H9 (cell line): ENCODE measurements around the gene MRTFA. TPM values are rescaled to one million over a fixed set of nuclear protein-coding genes. Genes with fewer than 3 reads are reported as not detected.

ENCODE experiments used
- DNase-seq: peaks from one replicate; pipeline ENCODE4 v3.0.0-alpha.2; 2017
- H2AFZ ChIP-seq: one replicate; pipeline ENCODE4 v1.6.1; 2013; ENCODE audit warnings: mild to moderate bottlenecking, low read length, control low read depth, moderate library complexity
- H2AK5ac ChIP-seq: 2 replicates; pipeline ENCODE4 v1.6.1; 2013; ENCODE audit warnings: low read length, control low read depth, mixed read lengths; ENCODE audit not compliant: insufficient read length
- H2BK120ac ChIP-seq: one replicate; pipeline ENCODE4 v1.6.1; 2013; ENCODE audit warnings: low read depth, mild to moderate bottlenecking, low read length, control low read depth, inconsistent platforms; ENCODE audit not compliant: poor library complexity, severe bottlenecking
- H2BK12ac ChIP-seq: 2 replicates; pipeline ENCODE4 v1.6.1; 2013; ENCODE audit warnings: low read length, control low read depth, mixed read lengths, low read depth; ENCODE audit not compliant: insufficient read length
- H2BK15ac ChIP-seq: 2 replicates; pipeline ENCODE4 v1.6.1; 2013; ENCODE audit warnings: low read depth, low read length, control low read depth
- H2BK20ac ChIP-seq: one replicate; pipeline ENCODE4 v1.6.1; 2013; ENCODE audit warnings: low read depth, mild to moderate bottlenecking, low read length, control low read depth, inconsistent platforms; ENCODE audit not compliant: poor library complexity, severe bottlenecking
- H2BK5ac ChIP-seq: 2 replicates; pipeline ENCODE4 v1.6.1; 2013; ENCODE audit warnings: low read length, control low read depth, mixed read lengths; ENCODE audit not compliant: insufficient read length
- H3K14ac ChIP-seq: 2 replicates; pipeline ENCODE4 v1.6.1; 2013; ENCODE audit warnings: low read length, control low read depth; ENCODE audit not compliant: insufficient read depth
- H3K18ac ChIP-seq: 2 replicates; pipeline ENCODE4 v1.6.1; 2013; ENCODE audit warnings: low read depth, mild to moderate bottlenecking, mixed read lengths, low read length, control low read depth; ENCODE audit not compliant: insufficient read length
- H3K23ac ChIP-seq: 2 replicates; pipeline ENCODE4 v1.6.1; 2013; ENCODE audit warnings: low read length, control low read depth, mixed read lengths, low read depth; ENCODE audit not compliant: insufficient read length
- H3K23me2 ChIP-seq: 2 replicates; pipeline ENCODE4 v1.6.1; 2013; ENCODE audit warnings: low read depth, mild to moderate bottlenecking, mixed read lengths, low read length, control low read depth; ENCODE audit not compliant: insufficient read length, poor library complexity, severe bottlenecking
- H3K27ac ChIP-seq: 2 replicates; pipeline ENCODE4 v1.5.1; 2013; ENCODE audit warnings: low read length, control low read depth, mixed read lengths, low read depth; ENCODE audit not compliant: insufficient read length
- H3K27me3 ChIP-seq: 2 replicates; pipeline ENCODE4 v1.6.1; 2013; ENCODE audit warnings: low read length, control low read depth, inconsistent platforms; ENCODE audit not compliant: insufficient read depth
- H3K4ac ChIP-seq: 2 replicates; pipeline ENCODE4 v1.6.1; 2013; ENCODE audit warnings: low read depth, mild to moderate bottlenecking, control low read depth, inconsistent platforms, low read length, moderate library complexity
- H3K4me1 ChIP-seq: 2 replicates; pipeline ENCODE4 v1.6.1; 2013; ENCODE audit warnings: low read length, control low read depth, inconsistent platforms; ENCODE audit not compliant: insufficient read depth
- H3K4me2 ChIP-seq: 2 replicates; pipeline ENCODE4 v1.6.1; 2013; ENCODE audit warnings: low read length, control low read depth, mixed read lengths; ENCODE audit not compliant: insufficient read length, insufficient read depth
- H3K56ac ChIP-seq: 2 replicates; pipeline ENCODE4 v1.6.1; 2013; ENCODE audit warnings: low read depth, mild to moderate bottlenecking, mixed read lengths, low read length, control low read depth; ENCODE audit not compliant: insufficient read length
- H3K79me1 ChIP-seq: 2 replicates; pipeline ENCODE4 v1.6.1; 2013; ENCODE audit warnings: low read depth, mild to moderate bottlenecking, moderate library complexity, low read length, control low read depth, inconsistent platforms; ENCODE audit not compliant: insufficient read depth, poor library complexity, severe bottlenecking
- H3K79me2 ChIP-seq: 2 replicates; pipeline ENCODE4 v1.6.1; 2013; ENCODE audit warnings: low read length, control low read depth, inconsistent platforms; ENCODE audit not compliant: insufficient read depth
- H3K9ac ChIP-seq: 2 replicates; pipeline ENCODE4 v1.6.1; 2013; ENCODE audit warnings: low read length, control low read depth, mixed read lengths; ENCODE audit not compliant: insufficient read length; ENCODE audit errors: extremely low read depth
- H3K9me3 ChIP-seq: one replicate; pipeline ENCODE4 v1.6.1; 2013; ENCODE audit warnings: low read depth, low read length, inconsistent platforms; ENCODE audit not compliant: control insufficient read depth
- H3T11ph ChIP-seq: one replicate; pipeline ENCODE4 v1.6.1; 2013; ENCODE audit warnings: mild to moderate bottlenecking, low read length, control low read depth, inconsistent platforms
- H4K20me1 ChIP-seq: one replicate; pipeline ENCODE4 v1.6.1; 2013; ENCODE audit not compliant: control insufficient read depth, insufficient read length, insufficient read depth
- H4K5ac ChIP-seq: 2 replicates; pipeline ENCODE4 v1.6.1; 2013; ENCODE audit warnings: low read depth, mild to moderate bottlenecking, mixed read lengths, low read length, control low read depth; ENCODE audit not compliant: insufficient read length
- H4K8ac ChIP-seq: replicated peaks from 2 replicates; pipeline ENCODE4 v1.6.1; 2013; ENCODE audit warnings: low read length, control low read depth, mixed read lengths, low read depth; ENCODE audit not compliant: insufficient read length
- H4K91ac ChIP-seq: 2 replicates; pipeline ENCODE4 v1.6.1; 2013; ENCODE audit warnings: low read depth, mild to moderate bottlenecking, moderate library complexity, mixed read lengths, low read length, control low read depth; ENCODE audit not compliant: insufficient read length
- H3K27ac Mint-ChIP-seq, 3 experiments: 2 replicates in 2 of 3; 3 replicates in 1 of 3; pipeline ENCODE4 v1.8.0; 2020 to 2021; ENCODE audit warnings: mixed read lengths in 3 of 3, mild to moderate bottlenecking in 1 of 3, moderate library complexity in 1 of 3
- H3K27me3 Mint-ChIP-seq: 2 replicates; pipeline ENCODE4 v1.8.0; 2021; ENCODE audit warnings: low read depth, mild to moderate bottlenecking, moderate library complexity, mixed read lengths
- H3K36me3 Mint-ChIP-seq, 3 experiments: 2 replicates in 2 of 3; 3 replicates in 1 of 3; pipeline ENCODE4 v1.8.0; 2020 to 2021; ENCODE audit warnings: low read depth in 3 of 3, mixed read lengths in 3 of 3; ENCODE audit not compliant: insufficient read depth in 1 of 3
- H3K4me1 Mint-ChIP-seq, 2 experiments: 2 replicates each; pipeline ENCODE4 v1.8.0; 2020; ENCODE audit warnings: mixed read lengths in 2 of 2
- H3K4me3 Mint-ChIP-seq, 2 experiments: 2 replicates in 1 of 2; 3 replicates in 1 of 2; pipeline ENCODE4 v1.8.0; 2020 to 2021; ENCODE audit warnings: mild to moderate bottlenecking in 2 of 2, mixed read lengths in 2 of 2, moderate library complexity in 1 of 2
- H3K9me3 Mint-ChIP-seq, 2 experiments: 2 replicates in 1 of 2; 3 replicates in 1 of 2; pipeline ENCODE4 v1.8.0; 2020; ENCODE audit warnings: mild to moderate bottlenecking in 2 of 2, mixed read lengths in 2 of 2, moderate library complexity in 1 of 2
- WGBS: extraction: QIAGEN DNeasy Blood & Tissue Kit; methylation state at CpG from one replicate; pipeline ENCODE4 v1.1.7; 2013; ENCODE audit warnings: missing lambda C conversion rate, low lambda C conversion rate, mixed read lengths; ENCODE audit not compliant: insufficient read length; ENCODE audit errors: extremely low coverage; 5-methylcytosine and 5-hydroxymethylcytosine counted together
- total RNA-seq: library from RNA; stranded (reverse); gene quantifications from 2 replicates; pipeline ENCODE4 v1.2.1, GENCODE V29; 2021
- TF ChIP-seq, protein P1 (sequence below): fragments of 200-600 bp; sonication (generic); conservative IDR thresholded peaks from 3 replicates; pipeline ENCODE4 v1.8.0; 2021; ENCODE audit warnings: antibody characterized with exemption, mild to moderate bottlenecking

The MRTFA gene
- total RNA-seq, 1 experiment from 2014 or later, result 38.1 TPM

DNA sequence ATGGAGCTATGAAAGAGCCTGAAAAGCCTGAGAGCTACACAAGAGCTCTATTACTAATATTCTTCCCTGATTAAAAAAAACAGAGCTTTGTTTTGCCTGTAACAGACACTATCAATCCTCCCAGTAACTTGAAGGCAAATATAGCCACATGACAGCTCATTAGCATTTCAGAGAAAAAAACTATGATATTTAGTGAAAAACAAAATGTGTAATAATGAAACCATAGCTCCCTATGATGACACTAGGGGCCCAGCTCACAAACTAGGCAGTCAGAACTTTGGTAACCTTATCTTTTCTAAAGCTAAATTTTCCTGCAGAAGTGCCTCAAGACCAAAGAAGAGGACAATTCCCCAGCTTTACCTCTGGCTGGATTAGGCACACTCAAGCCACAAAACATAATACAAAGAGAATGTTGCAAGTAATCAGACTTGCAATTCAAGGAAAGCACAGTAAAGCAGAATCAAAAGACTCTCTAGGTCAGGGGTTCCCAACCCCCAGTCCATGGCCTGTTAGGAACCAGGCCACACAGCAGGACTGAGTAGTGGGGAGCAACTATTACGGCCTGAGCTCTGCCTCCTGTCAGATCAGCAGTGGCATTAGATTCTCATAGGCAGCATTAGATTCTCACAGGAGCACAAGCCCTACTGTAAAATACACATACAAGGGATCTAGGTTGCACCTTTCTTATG is 53.3 kb downstream of the MRTFA start:
- no peak overlapping the region for H4K8ac ChIP-seq
- no peak overlapping the region for H2BK5ac ChIP-seq
- H2BK15ac ChIP-seq, result no peak overlapping the region
- H3K4me1 ChIP-seq, result no peaks in the 10 kb centered on the region; the same call in 1 of the 2 replicates
- peaks cover 7 to 9% of the 10 kb centered on the region in 2 experiments; a peak in 2 of 4 replicates for H3K4me1 Mint-ChIP-seq
- H3K9ac ChIP-seq, result no peak overlapping the region
- no peak overlapping the region for H4K91ac ChIP-seq
- H3K79me1 ChIP-seq, result peaks cover 2% of the 10 kb centered on the region
- H3K14ac ChIP-seq, result no peak overlapping the region
- no peak overlapping the region for H2AK5ac ChIP-seq
- H2BK120ac ChIP-seq, result no peak overlapping the region
- H3K27ac ChIP-seq, result no peak overlapping the region
- H3K4me3 Mint-ChIP-seq, result no peak overlapping the region
- no CpG with 5 or more reads among the region's 1 CpG for WGBS
- no peak overlapping the region for H2AFZ ChIP-seq
- H3K27me3 Mint-ChIP-seq, result no peaks in the 10 kb centered on the region
- no peak overlapping the region for H2BK12ac ChIP-seq
- no peaks in the 10 kb centered on the region for H3K23me2 ChIP-seq
- H3K79me2 ChIP-seq, result no peaks in the 10 kb centered on the region; the same call in 1 of the 2 replicates
- no peak overlapping the region for H3K27ac Mint-ChIP-seq
- no peak overlapping the region for H3K18ac ChIP-seq
- H4K5ac ChIP-seq, result no peak overlapping the region
- peaks cover 18 to 33% (median 29%) of the 10 kb centered on the region in 3 experiments for H3K36me3 Mint-ChIP-seq
- no peak overlapping the region for H3K4ac ChIP-seq
- no peak overlapping the region for H3T11ph ChIP-seq
- no peak overlapping the region for H3K4me2 ChIP-seq
- H4K20me1 ChIP-seq, result no peaks in the 10 kb centered on the region
- H2BK20ac ChIP-seq, result no peak overlapping the region
- TF ChIP-seq, protein P1, sequence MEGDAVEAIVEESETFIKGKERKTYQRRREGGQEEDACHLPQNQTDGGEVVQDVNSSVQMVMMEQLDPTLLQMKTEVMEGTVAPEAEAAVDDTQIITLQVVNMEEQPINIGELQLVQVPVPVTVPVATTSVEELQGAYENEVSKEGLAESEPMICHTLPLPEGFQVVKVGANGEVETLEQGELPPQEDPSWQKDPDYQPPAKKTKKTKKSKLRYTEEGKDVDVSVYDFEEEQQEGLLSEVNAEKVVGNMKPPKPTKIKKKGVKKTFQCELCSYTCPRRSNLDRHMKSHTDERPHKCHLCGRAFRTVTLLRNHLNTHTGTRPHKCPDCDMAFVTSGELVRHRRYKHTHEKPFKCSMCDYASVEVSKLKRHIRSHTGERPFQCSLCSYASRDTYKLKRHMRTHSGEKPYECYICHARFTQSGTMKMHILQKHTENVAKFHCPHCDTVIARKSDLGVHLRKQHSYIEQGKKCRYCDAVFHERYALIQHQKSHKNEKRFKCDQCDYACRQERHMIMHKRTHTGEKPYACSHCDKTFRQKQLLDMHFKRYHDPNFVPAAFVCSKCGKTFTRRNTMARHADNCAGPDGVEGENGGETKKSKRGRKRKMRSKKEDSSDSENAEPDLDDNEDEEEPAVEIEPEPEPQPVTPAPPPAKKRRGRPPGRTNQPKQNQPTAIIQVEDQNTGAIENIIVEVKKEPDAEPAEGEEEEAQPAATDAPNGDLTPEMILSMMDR, result no peak
- no peaks in the 10 kb centered on the region for H3K9me3 ChIP-seq
- no peak overlapping the region for H3K56ac ChIP-seq
- no peaks in the 10 kb centered on the region for H3K27me3 ChIP-seq
- no peak overlapping the region for H3K23ac ChIP-seq
- no peak for DNase-seq
- H3K9me3 Mint-ChIP-seq, result peaks cover 7 to 8% of the 10 kb centered on the region in 2 experiments; a peak in 3 of 5 replicates
